ENCODE results near the gene PYGO2. TPM values are rescaled to one million over a fixed set of nuclear protein-coding genes. Genes with fewer than 3 reads are reported as not detected.

The PYGO2 gene
- polyA plus RNA-seq, 4 donors = 41.4 to 51.2 (median 47.0) TPM

DNA sequence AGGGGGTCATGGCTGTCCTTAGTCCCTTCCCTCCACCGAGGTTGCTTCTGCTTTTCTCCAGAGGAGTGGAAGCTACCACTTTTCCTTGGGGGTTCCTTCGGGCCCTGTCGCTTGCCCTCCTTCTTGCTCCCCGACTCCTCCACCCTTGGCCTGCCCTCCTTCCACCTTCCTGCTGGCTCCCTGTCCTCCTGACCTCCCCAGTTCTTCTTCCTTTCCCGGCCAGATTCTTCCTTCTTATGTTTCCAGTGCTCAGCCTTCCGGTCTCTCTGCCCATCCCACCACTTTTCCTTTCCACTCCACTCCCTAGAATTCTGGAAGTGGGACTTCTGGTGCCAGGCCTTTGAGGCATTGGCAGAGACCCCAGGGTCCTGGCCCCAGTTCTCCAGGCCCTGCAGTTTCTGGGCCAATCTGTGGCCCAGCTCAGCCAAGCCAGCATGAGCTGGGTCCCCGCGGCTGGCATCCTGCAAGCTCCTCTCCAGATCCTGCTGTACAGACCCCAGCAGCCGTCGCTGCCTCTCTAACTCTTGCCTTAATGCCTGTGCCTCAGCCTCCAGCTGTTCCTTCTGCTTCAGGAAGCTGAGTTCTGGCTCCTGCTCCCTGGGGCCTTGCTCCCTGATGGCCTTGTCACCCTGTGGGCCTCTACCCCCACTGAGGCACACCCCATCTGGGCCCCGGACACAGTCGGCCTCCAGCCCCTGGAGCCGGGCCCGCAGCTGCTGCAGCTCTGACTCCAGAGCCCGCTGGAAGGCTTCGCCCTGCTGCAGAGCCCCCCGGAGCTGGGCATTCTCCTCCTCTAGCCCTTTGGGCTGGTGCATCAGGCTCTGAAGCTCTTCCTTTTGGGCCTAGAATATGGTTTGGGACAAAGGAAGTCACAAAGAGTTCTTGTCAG lies 15.4 kb downstream of the PYGO2 start:
- DNase-seq (ENCODE audit: low read depth in 4 of 4, low spot score in 2 of 4) = no peak

DNA sequence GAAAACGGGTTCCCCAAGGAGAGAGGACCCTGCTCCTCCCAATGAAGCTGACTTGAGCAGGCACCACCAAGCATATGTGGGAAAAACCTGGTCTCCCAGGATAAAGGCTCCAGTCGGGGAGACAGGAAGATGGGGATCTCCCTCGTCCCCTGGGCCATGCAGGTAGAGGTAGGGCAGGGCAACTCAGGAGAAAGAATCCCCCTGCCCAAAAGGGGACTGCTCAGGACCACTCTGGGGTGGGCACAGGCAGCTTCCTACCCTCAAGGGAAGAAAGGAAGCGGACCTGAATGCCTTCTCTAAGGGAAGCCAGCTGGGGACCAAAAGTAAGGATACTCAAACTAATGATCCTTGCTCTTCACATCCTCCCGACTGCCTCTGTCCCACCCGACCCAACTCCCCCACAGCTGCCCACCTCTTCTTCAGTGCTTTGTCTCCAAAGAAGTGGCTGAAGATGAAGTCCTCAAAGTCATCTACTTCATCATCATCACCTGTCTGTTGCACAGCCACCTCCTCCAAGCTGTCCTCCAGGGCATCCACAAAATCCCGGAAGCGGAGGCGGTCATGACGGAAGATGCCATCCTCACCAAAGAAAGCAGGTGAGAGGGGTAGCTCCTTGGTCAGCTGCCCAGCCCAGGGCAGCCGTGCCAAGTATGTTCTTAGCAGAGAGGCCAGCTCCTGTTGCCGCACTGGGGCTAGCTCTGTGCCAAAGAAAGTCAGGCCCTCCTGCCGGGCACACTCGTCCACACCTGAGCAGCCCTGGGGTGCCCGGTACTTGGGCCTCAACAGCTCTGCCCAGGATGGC lies 16.2 kb downstream of the PYGO2 start:
- DNase-seq (ENCODE audit: low read depth in 4 of 4, low spot score in 2 of 4) = no peak

DNA sequence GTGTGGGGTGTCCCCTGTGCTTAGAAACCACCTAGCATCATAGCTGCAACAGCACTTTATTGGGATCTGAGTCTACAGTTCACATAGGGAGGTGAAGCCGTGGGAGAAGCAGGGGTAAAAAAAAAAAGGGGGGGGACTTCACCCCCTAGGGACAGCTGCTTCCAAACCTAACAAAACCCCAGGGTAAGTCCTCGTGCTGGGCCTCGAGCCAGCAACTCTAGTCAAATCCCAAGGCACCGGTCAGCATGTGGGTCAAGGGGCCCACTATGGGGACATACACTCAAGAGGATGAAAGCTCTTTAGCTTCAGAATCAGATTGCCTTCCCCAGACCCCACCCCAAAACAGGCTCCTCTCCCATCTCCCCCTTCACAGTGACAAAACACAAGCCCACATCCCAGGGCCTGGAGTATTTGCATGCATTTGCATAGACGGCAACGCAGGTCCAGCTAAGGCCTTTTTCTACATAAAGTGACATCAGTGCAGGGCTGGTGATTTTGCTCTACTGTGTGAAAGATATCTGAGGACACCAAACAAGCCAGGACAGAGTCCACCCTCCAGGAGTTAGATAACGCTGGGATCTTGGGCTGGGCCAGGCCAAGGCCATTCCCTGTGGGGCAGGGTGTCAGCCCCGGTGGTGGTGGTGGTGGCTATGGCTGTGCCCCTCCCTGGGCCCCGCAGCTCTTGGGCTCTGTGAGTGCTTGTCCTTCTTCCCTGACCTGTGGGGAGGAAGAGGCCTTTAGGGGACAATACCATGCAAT lies 17.0 kb downstream of the PYGO2 start:
- DNase-seq (ENCODE audit: low read depth in 4 of 4, low spot score in 2 of 4) = no peak

DNA sequence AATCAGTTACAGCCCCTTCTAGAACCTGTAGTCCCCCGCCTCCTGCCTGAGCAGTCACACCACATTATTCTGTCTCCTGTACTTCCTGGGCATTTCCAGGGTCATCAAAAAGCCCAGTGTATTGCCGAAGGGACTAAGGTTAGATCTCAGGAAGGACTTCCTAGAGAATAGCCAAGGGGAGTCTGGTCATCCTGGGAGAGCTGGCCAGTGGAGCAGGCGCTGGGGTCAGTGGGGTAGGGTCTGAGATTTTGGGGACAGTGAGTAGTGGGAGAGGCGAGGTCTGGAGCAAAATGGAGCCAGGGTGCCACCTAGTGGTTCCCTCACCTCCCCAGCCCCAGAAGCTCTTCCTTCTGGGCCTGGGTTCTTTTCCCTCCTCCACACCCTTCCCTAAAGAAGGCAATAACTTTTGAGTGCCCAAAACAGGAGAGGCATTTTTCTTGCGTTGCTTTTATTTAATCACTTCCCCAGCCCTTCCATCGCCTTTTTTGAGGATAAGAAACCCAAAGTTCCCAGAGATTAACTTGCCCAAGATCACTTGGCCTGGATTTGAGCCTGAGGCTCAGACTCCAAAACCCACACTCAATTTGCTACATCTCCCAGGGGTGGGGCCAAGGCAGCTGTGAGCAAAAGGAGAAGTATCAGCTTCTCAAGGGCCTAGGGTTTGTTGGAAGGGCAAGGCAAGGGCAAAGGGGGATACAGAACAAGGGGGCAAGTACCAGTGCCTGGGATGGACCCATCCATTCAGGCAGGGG lies 17.8 kb downstream of the PYGO2 start:
- no peak for DNase-seq (ENCODE audit: low read depth in 4 of 4, low spot score in 2 of 4)

DNA sequence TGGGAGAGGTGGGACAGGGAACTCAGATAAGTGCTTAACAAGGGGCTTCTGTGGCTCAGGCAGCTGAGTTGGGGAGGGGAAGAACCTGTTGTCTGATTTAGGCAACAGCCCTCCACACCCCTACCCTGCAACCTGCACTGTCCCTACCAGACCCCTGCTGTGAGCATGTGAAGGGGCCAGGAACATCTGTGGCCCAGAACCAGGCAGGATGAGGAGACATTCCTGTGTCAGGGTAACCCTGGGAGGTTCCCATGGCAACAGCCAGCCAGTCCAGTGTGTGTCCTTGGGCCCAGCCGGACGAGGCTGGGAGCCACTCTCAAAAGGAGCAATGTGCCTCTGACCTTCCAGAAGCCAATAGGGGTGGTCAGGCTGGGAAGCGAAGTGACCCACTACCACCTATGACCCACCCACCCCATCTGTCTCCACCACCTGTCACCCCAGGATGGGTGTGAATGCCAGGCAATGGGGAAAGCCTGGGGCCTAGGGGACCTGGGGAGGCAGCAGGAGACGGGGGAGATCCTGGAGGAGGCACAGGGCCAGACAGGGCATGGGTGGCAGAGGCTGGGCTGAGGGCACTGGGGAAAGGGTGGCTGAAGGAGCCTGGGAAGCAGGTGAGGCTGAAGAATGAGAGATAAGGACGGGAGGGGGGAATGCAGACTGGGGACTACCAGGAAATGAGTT lies 20.1 kb downstream of the PYGO2 start:
- DNase-seq (ENCODE audit: low read depth in 4 of 4, low spot score in 2 of 4) = no peak

DNA sequence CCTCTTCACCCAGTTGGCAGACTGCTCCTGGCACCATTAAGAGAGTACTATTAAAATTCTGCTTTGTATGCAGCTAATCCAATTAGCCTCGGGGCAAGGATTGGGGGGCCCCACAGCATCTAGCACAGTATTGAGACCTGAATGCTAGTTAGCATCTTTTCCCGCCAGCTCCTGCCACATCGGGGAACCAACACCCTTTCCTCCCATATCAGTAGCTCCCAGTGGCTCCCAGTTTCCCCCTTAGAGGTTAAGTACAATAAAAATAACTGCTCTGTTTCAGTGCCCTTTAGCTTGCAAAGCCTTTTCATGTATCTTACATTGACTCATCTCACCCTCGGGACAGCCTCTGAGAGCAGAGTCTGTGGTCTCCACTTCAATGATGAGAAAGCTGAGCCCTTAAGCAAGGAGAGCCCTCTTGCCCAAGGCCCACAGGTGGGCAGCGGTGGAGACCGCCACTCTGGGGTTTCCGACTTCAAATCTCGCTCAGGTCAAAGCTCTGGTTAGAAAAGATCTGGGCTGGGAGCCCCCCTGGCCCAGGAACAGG lies 20.9 kb downstream of the PYGO2 start:
- DNase-seq (ENCODE audit: low read depth in 4 of 4, low spot score in 2 of 4) = no peak

DNA sequence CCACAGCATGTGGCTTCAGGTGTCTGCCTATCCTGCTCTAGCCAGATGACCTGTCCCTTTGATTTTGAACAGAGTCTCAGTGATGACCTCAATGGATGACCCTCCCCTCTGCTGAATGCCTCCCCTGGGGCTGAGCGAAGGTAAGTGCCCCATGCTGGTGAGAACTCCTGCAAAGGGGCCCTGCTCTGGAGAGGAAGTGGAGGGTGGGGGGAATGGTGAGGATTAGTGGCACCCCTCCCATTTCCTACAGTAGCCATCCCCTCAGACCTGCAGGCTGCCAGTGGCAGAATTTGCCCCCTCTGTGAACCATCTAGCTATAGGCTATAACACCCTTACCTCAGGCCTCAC lies 21.4 kb downstream of the PYGO2 start:
- no peak for DNase-seq (ENCODE audit: low read depth in 4 of 4, low spot score in 2 of 4)

DNA sequence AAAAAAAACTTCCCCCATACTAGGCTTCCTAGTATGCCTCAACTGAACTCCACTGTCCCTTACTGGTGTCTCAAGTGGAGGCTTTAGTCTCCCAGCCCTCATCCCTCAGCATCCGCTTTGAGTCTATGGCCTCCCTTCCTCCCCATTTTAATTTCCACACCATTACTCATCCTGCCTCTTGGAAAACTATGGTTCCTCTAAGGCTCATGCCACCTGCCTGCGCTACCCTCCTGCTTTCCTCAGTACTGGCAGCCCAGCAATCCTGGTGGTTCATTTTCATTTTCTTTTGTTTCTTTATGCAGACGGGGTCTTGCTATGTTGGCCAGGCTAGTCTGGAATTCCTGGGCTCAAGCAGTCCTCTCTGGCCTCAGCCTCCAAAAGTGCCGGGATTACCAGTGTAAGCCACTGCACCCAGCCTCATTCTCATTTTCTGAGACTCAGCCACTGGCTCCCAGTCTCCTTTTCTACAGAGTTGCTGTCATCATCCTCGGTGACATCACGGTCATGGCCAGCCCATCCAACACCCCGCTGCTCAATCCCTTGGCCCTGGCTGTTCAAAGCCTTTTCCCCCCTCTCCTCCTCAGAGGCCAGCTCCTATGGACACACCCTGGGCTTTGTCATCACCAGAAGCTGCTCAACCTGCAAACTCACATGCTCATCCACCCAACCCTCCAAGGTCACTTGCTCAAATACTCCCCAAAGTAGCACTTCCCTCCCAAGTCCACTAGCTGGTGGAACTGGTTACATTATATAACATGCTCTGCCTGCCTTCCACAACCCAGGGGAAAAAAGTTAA lies 22.8 kb downstream of the PYGO2 start:
- no peak for DNase-seq (ENCODE audit: low read depth in 4 of 4, low spot score in 2 of 4)

DNA sequence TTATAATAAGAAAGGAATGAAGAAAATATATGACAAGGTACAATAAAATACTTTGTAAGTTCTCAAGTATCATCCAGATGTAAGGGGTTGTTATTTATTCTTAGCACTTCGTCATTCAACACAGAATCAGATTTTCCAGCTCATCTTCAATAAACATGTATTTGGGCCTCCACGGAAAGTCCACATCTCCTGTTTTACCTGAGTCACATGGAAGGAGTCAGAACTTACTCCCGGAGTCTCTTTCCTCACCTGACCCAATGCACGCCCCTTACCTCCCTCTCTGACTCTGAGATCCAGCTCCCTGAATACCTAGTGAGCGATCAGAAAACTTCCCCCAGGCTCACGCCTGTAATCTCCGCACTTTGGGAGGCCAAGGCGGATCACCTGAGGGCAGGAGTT lies 23.6 kb downstream of the PYGO2 start:
- no peak for DNase-seq (ENCODE audit: low read depth in 4 of 4, low spot score in 2 of 4)

DNA sequence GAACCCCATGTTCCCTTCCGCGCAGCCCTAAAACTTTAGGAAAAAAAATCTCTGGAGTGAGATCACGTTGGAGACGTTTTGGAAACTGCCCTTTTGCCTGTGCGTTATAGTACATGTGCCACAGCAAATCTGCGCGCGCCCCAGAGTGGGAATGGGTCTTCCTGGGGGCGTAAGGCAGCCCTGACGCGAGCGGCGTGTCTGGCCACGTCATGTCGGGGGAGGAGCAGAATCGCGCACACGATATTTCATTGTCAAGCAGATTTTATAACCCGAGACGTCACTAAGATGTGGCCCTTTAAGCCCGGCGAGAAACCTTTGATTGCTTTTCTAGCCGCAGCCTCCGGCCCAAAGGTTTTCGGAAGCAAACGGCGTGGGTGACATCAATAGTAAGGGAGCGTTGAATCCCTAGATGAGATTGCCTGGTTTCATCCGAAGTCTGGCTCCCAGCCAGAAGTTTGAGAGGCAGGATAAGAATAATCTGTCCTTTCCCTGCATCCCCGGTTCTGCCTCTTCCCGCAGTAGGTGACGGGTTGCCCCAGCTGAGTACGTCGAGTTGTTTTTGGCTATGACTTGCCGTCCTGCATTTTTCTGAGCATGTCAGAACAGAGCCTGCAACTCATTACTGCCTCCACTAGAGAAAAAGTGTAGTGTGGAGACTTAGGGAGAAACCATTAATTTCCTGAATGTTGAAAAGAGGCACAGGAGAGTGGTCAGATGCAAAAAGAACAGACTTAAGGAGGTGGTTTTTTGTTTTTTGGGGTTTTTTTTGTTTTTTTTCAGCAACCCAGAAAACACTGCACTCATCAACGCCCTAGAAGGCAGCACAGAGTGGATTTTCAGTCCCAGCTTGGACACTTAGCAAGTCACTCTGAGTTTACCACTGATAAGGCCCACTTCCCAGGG lies 24.2 kb downstream of the PYGO2 start:
- DNase-seq (ENCODE audit: low read depth in 4 of 4, low spot score in 2 of 4) = peak; percentile 90 to 99 (median 94)

DNA sequence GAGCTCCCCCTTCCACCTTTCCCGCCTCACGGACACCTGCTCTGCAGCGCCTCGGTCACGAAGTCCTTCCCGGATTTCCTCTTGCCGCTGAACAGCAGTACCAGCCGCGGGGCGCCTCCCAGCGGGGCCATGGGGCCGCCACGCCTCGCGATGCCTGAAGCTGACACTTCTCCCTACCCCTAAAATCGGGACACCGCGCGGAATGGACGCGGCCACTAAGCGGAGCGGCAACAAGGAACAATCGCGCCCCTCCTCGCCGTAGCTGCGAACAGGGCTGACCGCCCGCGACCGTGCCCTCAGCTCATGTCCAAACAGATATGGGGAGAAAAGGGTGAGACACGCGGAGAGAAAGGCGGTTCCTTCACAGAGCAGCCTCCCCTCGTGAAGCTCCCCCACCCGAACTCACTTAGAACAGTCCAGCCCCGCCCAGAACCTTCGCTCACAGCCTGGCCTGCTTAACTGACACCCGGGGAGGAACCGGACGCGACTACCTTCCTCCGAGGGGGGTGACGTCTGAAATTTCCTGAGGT lies 25.0 kb downstream of the PYGO2 start, which contains the start of gene PMVK:
Gene PMVK (minus strand): TSS at position 165 of the 530 bp plus-strand sequence. CDS start 34 bp downstream, at position 131.
- DNase-seq (ENCODE audit: low read depth in 4 of 4, low spot score in 2 of 4) = peak; percentile 96 to 99 (median 97)

DNA sequence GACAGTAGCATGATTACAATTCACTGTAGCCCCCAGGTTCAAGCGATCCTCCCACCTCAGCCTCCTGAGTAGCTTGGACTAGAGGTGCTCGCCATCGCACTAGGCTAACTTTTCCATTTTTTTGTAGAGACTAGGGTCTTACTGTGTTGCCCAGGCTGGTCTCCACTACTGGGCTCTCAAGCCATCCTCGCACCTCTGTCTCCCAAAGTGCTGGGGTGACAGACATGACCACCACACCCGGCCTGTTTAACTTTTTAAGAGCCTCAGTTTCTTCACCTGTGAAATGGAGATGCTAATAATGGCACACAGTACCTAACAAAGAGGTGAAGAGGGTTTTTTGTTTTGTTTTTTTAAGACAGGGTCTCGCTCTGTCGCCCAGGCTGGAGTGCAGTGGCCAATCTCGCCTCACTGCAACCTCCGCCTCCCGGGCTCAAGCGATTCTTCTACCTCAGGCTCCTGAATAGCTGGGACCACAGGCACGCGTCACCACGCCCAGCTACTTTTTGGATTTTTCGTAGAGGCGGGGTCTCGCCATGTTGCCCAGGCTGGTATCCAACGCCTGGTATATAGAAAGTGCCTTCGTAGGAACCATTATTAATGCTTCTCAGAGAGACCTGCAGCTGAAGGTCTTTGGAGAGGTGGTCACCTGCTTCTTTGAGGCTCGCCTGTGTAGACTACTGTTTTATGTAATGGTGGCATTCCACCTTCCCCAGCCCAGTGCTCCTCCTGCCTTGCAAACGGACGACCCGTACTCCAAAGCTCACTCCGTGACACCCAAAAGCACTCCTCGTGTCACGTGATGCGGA lies 25.6 kb downstream of the PYGO2 start:
- DNase-seq (ENCODE audit: low read depth in 4 of 4, low spot score in 2 of 4) = no peak

DNA sequence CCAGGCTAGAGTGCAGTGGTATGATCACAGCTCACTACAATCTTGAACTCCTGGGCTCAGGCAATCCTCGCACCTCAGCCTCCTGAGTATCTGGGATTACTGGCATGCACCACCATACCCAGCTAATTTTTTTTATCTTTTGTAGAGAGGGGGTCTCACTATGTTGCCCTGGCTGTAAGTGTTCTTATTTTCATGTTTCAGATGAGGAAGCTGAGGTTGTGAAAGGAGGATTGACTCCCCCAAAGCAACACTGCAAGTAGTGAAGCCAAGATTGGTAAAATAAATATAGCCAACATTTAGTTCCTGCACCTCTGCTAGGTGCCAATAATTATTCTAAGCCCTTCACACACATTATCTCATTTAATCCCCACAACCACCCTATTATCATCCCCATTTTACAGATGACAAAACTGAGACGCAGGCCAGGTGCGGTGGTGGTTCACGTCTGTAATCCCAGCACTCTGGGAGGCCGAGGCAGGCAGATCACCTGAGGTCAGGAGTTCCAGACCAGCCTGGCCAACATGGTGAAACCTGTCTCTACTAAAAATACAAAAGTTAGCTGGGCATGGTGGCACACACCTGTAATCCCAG lies 27.1 kb downstream of the PYGO2 start:
- DNase-seq (ENCODE audit: low read depth in 4 of 4, low spot score in 2 of 4) = no peak

DNA sequence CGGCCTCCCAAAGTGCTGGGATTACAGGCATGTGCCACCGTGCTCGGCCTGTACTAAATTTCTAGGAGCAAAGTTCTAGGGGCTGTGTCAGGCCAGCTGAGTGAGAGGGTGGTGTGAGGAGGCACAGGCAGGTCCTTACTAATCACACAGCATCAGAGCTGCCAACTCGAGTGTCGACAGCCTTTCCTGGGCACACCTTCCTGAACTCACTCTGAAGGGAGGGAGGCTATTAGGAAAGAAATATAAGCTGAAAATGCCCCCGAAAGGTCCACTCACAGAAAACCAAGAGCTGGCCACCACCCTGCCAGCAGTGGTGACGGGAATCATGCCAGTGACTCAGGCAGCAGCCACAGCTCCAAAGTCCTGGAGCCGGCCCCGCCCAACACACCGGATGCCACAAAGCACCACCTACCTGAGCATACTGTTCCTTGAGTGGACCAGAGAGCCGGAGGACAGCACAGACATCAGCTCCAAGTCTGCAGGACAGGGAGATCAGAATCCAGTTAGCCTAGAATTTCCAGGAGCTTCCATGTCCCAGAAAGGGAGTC lies 29.6 kb downstream of the PYGO2 start:
- DNase-seq (ENCODE audit: low read depth in 4 of 4, low spot score in 2 of 4) = no peak

DNA sequence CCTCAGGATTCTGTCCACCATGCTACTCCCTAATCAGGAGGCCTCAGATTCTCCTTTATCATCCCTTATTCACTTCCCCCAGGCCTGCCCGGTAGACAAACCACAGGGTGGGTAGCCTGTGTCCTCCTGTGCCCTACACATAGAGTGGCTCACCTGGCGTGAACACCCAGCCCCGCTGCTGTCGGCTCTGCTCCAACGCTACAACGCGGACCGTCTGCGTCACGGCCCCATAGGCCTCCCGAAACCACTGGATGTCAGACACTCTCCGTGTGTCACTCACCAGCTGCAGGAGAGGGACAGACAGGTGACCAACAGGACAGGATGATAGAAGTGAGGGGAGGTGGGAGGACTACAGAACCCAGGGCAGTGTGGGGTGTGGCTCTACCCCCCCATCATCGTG lies 35.4 kb downstream of the PYGO2 start:
- DNase-seq (ENCODE audit: low read depth in 4 of 4, low spot score in 2 of 4) = no peak
